Fibroblast of peridontal ligament (primary cell): ENCODE measurements around the gene LRRC4.
A peak's percentile ranks its signal among the peaks of the same experiment; 100 is the strongest.

Experiments
- DNase-seq: peaks from one replicate; pipeline ENCODE4 v3.0.0-alpha.2; 2010; ENCODE audit errors: extremely low read depth

LRRC4 gene

DNA sequence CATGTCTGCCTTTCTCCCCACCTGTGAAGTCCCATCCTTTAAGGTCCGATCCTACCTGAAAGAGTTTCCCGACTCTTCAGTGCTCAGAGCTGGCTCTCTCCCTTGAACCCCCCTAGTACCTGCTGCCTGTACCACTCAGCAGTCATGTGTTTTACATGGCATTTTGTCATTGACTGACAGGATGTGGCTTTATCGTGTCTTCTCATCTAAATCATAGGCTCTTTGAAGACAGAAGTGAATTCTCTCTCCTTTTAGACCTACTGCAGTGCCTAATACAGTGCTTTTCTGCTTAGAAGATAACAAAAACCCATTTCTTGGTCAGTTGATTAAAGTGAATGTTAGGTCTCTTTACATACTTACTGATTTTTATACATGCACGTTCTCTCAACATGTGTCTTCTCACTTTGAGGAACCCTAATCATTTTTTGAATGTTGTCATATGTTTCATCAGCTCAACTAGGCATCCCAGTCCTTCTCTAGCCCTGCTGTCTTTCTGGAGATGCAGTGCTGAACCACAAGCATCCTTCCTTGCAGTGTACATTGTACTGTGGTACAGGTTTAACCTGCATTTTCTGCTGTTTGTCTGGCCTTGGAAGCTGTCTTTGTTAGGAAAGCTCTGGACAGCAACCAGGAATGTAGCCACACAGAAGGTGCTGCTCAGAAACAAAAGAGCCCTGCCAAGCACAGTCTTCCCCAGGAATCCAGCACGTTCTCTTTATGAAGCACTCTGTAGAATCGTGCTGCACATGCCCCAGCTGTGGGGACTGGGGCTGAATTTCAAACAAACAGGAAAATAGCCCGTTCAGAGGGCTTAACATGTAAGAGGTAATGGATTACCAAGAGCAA lies 28.1 kb upstream of the LRRC4 start:
- DNase-seq: no peak

- DNase-seq: no peak
Observed at GRCh38 chr7:128057909-128058308, 26.7 kb upstream of the LRRC4 start.

GRCh38 chr7:128056901-128057300 lies 25.7 kb upstream of the LRRC4 start:
- DNase-seq: peak; percentile 78

DNA sequence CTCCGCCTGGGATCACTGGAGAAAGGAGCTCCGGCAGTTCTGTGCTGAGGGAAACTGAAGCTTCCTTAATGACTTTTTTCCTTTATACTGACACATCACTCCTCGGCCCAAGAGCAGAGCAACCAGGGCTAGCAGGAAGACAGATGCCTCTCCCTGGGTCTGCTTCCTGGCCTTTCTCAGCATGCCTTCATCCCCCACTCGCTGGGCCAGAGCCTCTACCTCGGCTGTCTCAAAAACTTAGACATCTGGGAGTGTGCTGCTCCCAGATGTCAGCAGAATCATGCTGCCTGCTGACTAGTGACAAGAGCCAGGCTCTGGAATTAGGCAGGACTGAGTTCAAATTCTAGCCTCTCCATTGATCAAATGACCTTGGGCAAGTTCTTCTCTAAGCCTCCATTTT lies 24.4 kb upstream of the LRRC4 start:
- no peak for DNase-seq

GRCh38 chr7:128054511-128054910 lies 23.3 kb upstream of the LRRC4 start:
- DNase-seq: no peak

DNA sequence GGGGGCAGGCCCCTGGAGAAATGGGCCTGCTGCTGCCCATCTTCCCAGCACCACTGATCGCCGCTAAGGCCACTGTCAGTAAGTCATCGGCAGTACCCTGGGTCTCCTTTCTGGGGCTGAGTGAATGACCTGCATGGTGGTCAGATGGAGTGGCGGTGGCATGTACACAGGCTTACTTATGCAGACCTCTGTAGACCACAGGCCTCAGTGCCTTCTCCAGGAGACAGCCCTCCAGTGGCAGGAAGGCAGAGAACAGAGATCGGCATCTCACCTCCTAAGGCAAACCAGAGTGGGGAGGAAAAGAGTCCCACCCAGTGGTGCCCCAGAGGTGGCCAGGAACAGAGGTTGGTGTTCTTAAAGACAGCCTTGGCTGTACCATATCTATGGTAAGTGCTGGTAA lies 22.8 kb upstream of the LRRC4 start:
- DNase-seq: no peak

DNA sequence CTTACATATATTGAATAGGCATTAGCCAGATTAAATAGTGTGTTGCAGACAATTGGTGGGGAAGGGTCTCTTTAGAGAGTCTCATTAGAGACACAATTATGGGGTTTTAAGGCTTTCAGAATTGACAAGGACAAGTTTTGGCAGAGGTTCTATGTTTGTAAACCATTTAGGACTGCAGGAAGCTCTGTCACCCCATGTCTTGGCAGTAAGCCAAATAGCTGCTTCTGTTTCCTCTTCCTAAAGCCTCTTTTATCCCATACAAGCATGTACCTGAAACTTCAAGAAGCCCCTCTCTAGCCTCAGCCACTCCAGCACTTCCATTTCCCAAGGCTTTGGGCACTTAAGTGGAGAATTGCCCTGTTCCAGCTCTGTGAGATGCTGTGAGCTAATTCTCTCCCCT lies 21.8 kb upstream of the LRRC4 start:
- peak; percentile 28 for DNase-seq

DNA sequence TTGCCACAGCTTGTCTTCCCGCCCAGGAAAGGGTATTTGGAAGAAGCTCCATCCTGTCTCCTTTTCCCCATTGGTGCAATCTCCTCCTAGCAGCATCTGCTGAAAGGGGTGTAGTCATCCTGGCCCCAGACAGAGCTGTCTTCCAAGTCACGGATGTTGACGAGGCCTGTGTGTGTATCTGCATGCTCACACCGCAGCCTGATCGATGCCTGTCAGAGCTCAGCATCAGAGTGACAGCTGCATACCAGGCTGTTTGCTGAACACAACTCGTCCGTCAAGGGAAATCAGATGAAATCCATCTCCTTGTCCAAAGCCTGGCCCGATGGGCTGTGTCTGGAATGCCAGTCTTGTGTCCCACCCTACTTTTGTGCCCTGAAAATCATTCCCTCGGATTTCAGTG lies 21.2 kb upstream of the LRRC4 start:
- DNase-seq: no peak

DNA sequence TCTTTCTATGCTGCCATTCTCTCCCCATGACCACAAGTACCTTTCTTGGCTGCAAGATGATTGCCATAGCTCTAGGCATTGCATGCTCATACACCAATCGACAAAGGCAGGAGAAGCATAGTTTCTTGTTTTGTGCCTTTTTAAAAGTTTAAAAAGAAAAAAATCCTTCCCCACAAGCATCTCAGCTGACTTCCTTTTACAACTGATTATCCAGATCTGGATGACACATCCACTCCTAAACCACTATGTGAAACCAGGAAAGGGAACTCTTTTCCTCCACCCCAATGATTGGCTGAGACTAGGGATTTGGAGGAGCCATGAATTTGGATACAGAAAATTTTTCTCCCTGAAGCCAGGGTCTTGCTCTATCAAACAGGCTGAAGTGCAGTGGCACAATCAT lies 14.5 kb upstream of the LRRC4 start:
- DNase-seq: peak; percentile 59

DNA sequence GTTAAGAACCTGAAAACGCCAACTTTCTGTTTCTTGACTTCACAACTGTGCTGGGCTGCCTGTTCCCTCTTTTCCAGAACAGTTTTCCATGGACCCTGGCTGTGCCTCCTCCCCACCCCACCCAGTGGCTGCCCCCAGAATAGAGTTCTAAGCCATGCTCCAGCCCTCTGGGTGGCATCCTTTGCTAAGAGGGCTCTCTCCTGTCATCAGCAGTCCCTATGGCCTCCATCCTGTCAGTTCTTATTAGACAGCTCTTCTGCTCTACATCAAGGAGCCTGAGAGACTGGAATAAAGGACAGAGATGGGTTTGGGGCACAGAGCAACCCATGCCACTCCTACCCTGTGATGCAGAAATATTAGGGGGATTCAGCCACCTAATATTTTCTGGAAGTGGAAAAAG lies 13.9 kb upstream of the LRRC4 start:
- no peak for DNase-seq

DNA sequence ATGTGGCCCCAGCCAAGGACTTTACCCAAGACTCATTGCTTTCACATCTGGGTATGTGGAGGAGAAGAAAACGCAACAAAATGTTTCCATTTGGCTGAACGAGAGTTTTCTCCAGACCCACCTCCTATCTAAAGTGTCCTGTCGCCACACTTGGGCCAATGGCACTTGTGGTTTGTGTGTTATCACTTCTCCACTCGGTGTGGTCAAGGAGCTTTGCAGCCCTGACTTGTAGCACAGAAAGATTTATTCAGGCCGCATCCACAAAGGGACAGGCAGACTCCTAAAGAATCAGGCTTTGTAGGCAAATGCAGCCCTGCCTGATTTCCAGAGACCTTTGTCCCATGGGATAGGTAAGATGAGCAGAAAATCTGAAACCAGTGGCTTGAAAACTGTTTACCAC lies 12.8 kb upstream of the LRRC4 start:
- DNase-seq: no peak

DNA sequence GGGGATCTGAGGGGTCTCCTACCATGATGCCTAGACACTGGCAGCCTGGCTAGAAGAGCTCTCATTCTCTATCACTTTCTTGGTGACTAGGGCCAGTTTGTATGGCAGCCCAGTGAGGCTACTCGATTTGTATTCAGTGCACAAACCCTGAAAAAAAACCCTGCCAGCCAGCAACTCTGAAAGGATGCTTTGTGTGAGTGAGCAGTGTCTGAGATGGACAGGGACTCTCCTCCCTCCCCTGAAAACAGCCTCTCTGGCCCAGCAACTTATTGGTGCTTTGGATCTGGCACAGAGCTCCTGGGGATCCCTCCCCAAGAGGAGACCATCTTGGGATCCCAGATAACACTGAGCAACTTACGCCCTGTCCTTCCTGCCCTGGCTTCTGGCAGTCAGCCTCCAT lies 10.8 kb upstream of the LRRC4 start:
- DNase-seq: no peak

DNA sequence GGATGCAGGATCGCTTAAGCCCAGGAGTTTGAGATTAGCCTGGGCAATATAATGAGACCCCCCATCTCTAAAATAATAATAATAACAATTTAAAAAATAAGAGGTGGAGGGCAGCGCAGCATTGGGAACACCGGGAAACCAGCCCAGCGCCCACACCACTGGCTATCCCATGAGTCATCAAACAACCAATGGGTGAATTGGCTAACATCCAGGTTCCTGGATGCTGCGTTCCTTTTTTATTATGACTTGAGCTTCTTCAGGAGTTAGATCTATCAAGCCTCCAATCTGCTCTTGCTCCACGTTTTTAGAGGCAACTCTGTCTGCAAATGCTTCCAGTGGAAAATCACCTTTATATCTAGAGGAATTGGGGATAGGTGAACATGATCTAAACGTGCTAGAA lies 10.0 kb upstream of the LRRC4 start:
- peak; percentile 59 for DNase-seq

GRCh38 chr7:128040205-128040604 lies 9.0 kb upstream of the LRRC4 start:
- no peak for DNase-seq

- DNase-seq: no peak
Observed at GRCh38 chr7:128039544-128039953, 8.3 kb upstream of the LRRC4 start.

DNA sequence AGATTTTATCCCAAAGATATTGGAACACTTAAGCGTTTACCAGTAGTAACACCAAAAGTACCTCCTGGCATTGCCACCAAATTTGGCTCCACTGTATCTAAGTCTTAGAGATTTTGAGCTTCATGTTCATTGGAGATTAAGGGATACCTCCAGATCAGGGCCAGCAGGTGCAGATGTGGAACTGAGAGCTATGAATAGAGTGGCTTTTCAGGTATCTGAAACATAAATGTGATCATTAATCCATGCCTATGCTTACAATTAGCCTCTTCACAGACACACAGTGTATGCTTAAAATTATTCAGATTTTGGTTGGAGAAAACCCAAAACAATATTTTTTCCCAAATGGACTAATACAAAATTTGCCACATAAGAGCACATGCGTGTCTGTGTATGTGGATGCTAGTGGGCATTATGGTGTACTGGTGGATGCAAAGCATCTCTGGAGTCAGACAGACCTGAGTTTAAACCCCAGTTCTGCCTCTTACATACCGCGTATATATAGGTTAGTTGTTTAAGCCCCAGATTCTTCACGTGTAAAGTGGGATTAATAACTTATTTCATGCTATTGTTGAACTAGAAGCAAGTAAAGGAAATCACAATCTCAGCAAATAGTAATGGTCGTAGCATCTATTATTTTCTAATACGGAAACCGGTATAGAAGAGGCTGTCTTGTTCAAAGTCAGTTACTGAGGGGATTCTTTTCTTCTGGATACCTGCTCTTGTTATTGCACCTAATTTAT lies 6.8 kb upstream of the LRRC4 start:
- DNase-seq: no peak

DNA sequence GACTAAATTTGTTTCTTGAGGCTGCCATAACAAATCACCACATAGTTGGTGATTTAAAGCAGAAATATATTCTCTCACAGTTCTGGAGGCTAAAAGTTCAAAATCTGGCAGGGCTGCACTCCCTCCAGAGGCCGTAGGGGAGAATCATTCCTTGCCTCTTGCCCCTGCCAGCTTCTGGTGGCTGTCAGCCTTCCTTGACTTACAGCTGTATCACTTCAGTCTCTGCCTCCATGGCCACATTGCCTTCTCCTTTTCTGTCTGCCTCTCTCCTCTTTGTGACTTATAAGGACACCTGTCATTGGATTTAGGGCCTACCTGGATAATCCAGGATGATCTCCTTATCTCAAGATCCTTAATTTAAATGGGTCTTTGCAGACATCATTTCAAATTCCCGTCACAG lies 5.8 kb upstream of the LRRC4 start:
- no peak for DNase-seq

DNA sequence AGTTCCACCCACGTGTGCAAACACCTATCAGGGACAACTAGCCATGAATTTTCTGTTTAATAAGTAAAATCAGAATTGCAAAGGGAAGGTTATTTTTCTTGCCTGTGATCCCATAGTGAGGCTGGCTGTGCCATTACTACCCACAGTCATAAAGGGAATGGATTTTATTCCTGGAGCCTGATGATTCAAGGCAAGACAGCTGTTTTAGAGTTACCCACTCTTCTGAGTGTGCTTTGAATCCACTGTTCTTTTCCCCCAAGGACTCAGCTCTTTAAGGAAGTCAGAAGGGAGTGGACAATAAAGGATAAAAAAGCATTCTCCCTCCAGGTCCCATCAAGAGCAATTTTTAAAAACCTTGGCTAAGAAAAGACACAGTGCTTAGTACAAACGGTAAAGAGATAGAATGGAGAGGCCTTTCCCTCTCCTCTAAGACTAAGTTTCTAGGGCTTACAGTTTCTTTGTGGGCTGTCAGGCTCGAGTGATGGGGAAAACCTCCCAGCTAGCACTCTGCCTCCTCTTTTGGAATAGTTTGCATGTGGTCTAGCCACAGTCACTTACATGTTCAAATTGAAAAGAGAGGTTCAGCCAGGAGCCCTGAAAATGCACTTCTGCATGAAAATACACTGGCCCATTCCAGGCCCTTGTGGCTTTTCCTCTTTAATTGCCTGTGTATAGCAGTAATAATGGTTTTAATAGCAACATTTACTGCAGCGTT lies 5.1 kb upstream of the LRRC4 start:
- DNase-seq: no peak

DNA sequence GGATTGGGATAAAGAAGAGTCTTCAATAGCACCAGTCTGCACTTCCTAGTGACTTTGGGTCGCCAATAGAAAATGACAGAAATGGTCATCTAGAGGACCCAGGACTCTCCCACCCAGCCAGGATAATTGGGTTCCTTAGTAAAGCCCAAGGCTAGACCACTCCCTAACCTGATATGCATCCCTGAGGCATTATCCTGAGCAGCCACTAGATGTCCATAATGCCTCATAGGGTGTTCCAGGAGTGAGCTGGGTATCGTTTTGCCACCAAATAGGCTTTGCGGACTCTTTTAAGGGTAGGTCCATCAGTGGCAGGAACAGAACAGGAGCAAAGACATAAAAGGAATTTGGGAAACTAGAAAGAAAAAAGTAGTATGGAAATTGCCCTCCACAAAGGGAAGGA lies 4.5 kb upstream of the LRRC4 start:
- DNase-seq: no peak

- no peak for DNase-seq
Observed at GRCh38 chr7:128034825-128035224, 3.6 kb upstream of the LRRC4 start.

- no peak for DNase-seq
Observed at GRCh38 chr7:128033246-128033645, 2.0 kb upstream of the LRRC4 start.

DNA sequence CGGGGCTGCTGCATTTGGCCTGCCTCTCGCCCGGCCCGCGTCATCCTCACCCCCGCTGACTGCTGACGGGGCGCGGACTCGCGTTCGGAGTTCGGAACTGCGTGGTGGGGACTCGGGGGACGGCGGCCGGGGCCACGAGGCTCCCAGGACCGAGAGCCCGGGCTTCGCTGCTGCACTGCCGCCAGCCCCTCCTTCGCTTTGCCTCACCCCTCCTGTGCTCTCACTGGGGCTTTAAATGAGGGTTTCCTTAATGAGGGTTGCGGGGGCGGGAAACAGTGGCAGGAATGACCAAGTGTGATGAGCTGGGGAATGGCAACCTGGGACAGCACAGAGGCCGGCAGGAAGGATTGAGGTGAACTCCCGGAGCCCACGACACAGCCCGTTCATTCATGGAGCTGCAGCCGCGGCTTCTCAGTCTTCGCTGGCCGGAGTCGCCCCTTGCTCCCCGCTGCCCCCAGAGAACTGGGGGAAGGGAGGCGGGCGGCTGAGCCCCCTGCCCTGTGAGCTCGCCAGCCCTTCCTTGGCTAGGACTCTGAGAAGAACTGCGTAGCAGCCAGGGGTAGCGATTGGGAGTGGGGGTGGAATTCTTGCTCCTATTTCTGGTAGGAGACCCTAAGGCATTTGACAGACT lies 1.5 kb upstream of the LRRC4 start:
- DNase-seq: no peak
